HG02623 (cell line): ENCODE data around the gene CA10.
A peak's percentile ranks its signal among the peaks of the same experiment; 100 is the strongest.

Source experiments
- ATAC-seq: cut with Tn5 transposase; IDR thresholded peaks from one replicate; pipeline ENCODE4 v1.9.1; 2021; ENCODE audit warnings: moderate library complexity; ENCODE audit not compliant: unreplicated experiment

The CA10 gene

GRCh38 chr17:51734976-51735375, 423.5 kb downstream of the CA10 start:
- ATAC-seq: no peak

- no peak for ATAC-seq
These were observed 424.1 kb downstream of the CA10 start for GRCh38 chr17:51734462-51734861.

GRCh38 chr17:51733166-51733565, 425.3 kb downstream of the CA10 start:
- ATAC-seq: no peak

GRCh38 chr17:51731941-51732722, 426.4 kb downstream of the CA10 start:
- ATAC-seq: no peak

- no peak for ATAC-seq
These were observed 428.0 kb downstream of the CA10 start for GRCh38 chr17:51730303-51731050.

- ATAC-seq: peak; percentile 53
These were observed 433.3 kb downstream of the CA10 start for GRCh38 chr17:51725185-51725584.

- ATAC-seq: no peak
These were observed 434.4 kb downstream of the CA10 start for GRCh38 chr17:51724043-51724580.

- no peak for ATAC-seq
These were observed 435.5 kb downstream of the CA10 start for GRCh38 chr17:51722994-51723393.

GRCh38 chr17:51721730-51722129, 436.8 kb downstream of the CA10 start:
- no peak for ATAC-seq

- ATAC-seq: no peak
These were observed 438.1 kb downstream of the CA10 start for GRCh38 chr17:51720439-51720838.

GRCh38 chr17:51718983-51719382, 439.5 kb downstream of the CA10 start:
- no peak for ATAC-seq

GRCh38 chr17:51711581-51711980, 446.9 kb downstream of the CA10 start:
- ATAC-seq: no peak

GRCh38 chr17:51710634-51710979, 447.9 kb downstream of the CA10 start:
- no peak for ATAC-seq

- no peak for ATAC-seq
These were observed 448.6 kb downstream of the CA10 start for GRCh38 chr17:51709694-51710633.

- no peak for ATAC-seq
These were observed 451.3 kb downstream of the CA10 start for GRCh38 chr17:51707216-51707615.

- ATAC-seq: no peak
These were observed 452.4 kb downstream of the CA10 start for GRCh38 chr17:51706093-51706492.

- no peak for ATAC-seq
These were observed 454.9 kb downstream of the CA10 start for GRCh38 chr17:51703361-51704341.

GRCh38 chr17:51702963-51703360, 455.6 kb downstream of the CA10 start:
- ATAC-seq: no peak

GRCh38 chr17:51701501-51701900, 457.0 kb downstream of the CA10 start:
- no peak for ATAC-seq
